ENCODE results near the gene PKP1.

The PKP1 gene

DNA sequence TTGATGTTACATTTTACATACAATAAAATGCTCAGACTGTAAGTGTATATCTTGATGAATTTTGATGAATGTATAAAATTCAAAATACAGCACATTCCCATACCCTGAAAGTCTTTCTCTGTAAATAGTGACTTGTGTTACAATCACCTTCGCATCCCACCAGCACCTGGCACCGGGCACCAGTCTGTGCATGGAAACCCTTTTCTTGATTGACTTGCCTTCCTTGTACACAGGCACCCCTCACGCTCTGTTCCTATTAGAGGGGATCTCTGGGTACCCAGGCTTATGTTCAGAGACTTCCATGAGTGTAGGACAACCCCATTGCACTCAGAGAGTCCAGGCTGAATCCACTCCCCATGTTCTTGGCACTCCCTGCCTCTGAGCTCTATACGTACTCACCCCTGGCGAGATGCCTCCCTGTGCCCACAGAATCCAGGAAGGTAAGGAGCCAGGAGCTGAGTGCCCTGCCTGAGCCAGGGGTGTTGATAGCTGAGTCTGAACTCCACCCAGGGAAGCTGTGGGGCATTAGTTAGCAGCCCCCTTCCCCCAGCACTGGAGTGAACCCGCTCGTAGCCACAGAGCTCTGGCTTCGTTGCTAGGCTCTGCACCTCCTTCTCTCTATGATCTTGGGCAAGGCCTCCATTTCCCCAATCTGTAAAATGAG, 22.5 kb upstream of the PKP1 start:
- DNase-seq = no peak

DNA sequence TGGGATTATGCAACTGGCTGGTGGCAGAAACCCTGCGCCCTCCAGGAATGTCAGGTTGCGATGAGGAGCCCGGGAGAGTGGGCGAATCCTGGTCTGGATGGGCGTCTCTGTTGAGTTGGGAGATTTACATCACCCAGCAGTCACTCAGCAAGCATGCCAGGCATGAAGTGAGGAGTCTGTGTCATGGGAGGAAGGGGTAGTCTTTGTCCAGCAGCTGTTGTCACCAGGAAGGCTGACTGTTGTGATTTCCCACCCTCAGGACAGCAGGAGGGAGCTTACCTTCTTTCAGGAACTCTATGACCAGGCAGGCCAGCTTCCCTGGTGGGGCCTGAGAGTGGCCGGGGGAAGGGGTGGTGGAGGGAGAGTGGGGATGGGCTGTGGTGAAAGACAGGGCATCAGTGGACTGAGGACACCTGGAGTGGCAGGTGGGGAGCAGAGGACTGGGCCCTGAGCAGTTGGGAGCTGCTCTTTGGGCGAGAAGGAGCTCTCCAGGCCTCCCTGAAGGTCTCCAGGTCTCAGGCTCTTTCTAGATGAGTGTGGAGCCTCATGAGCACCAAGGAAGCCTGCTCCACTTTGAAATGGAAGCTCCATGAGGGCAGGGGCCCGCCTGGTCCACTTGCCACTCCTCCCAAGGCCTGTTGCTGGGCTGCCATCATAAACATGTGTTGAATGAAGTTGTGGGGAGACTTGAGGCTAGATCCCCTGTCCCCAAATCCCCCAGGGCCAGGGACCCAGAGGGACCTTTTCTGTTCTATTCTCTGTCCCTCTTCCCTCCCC, 21.3 kb upstream of the PKP1 start:
- DNase-seq = no peak

DNA sequence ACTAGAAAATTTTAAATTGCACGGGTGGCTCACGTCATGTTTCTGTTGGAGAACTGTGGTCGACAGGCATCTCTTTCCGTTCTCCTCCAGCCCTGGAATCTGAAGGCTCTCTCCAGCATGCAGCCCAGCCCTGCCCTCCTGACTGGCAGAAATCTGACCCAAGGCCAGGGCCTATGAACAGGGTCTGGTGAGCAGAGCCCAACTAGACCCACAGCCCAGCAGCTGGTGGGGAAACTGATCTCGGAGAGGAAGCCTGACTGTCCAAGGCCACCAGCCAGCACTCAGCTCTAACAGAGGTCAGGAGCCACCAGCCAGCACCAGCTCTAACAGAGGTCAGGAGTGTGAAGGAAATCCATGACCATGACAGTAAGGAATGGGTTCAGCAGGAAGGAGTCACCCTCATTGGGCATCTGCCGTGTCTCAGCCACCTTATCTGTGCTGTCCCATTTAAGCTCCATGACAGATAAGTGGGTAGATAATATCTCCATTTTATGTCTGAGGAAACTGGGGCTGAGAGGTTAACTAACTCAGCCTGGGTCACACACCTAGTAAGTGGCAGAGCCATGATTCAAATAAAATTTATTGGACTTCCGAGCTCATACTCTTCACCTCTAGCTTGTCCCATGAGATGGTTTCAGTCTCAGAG, 20.2 kb upstream of the PKP1 start:
- no peak for DNase-seq

DNA sequence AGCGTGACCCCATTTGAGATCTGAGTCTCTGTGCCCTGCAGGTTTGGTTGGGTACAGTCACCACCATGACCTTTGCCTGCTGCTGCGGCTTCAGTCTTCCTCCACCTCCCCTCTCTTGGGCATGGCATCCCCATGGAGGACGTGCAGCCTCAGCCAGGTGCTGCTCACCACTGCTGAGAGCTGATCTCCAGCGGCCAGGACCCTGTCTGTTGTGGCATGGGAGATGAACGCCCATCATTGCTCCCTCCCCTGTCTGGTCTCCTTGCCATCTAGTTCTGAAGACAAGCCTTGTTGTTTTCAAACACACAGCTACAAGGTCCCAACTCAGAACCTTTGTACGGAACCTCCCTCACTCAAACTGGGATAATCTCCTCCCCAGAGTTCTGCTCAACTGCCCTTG, 19.2 kb upstream of the PKP1 start:
- no peak for DNase-seq

DNA sequence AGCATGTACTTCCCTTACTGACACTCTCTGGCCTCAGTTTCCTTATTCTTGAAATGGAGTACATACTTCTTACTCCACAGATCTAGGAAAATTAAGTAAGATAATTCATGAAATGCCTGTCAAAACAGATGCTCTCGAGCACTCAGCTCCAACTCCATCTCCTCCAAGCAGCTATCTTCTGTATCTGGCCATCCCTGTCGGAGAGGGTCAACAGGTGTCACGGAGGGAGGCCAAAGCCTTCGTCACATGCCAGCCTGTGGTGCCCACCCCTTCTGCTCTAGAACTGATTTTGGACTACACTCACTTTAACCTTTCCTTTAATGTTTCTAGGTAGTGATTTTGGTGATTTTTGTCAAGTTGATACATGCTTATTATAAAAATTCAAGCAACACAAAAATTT, 18.8 kb upstream of the PKP1 start:
- DNase-seq = no peak

DNA sequence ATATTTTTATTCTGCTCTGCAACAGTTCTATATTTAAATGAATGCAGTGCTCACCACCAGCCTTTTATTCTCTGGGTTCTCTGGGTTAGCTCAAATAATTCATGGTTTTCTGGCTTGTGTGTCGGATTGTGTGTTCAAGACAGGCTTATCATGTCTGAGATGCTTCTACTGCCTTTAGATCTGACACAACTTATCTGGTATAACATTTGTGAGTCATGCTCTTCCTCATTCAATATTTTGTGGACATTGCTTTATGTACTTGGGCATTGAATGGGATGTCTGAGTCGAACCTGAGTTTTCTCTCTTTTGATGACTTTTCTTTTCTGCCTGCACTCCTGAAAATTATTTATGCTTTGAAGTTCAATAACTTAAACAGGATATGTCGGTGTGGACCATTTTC, 17.6 kb upstream of the PKP1 start:
- no peak for DNase-seq

DNA sequence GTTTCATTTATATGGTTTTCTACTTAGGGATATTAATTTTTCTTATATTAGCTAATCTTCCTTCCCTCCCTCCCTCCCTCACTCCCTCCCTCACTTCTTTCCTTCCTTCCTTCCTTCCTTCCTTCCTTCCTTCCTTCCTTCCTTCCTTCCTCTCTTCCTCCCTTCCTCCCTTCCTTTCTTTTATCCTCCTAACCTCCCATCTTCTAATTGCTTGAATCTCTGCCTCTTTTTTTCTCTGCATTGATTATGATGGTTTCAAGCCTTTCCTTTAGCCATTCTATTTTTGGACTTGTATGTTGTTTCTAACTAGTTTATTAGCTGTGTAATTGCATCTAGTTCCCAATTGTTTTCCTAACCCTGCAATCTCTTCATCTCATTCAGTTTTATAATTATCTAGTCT, 17.0 kb upstream of the PKP1 start:
- no peak for DNase-seq

DNA sequence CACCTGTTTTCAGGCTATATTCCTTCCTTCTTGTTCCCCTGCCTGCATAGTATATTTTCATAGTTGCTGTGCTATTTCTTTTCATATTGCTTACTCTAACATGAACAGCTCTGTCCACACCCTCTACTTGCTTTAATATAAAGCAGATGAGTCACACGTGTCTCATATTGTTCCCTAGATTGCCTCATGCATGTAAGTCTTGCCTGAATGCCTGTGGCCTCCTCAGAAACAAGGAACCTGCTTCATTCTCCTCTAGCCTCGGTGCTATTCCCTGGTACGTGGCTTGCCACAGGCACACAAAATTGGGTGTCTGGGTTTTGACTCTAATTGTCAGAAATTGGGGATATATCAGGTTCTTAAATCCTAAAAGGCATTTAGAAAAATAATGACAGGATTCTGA, 16.5 kb upstream of the PKP1 start:
- DNase-seq = no peak

DNA sequence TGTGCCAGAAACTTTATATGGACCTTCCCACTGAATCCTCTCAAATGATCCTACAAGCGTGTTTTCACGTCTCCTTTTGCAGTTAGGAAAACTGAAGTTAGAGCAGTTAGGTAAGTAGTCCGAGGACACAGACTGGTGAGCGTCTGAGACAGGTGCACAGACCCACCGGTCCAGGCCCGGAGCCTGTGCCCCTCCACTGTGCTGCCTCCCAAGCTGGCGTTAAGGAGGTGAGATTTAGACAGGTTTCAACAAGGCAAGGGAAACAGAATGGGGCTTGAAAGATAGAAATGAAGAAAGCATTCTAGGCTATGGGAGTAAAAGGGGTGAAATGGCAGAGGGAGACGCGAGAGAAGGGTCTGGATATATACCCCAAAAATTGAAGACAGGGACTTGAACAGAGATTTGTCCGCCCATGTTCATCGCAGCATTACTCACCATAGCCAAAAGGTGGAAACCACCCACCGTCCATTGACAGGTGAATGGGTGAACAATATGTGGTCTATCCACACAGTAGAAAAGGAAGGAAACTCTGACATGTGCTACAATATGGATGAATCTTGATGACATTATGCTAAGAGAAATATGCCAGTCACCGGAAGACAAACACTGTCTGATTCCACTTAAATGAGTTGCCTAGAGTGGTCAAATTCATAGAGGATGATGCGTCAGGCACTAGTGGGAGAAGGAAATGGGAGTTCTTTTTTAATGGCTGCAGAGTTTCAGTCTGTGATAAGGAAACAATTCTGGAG, 15.7 kb upstream of the PKP1 start:
- no peak for DNase-seq

DNA sequence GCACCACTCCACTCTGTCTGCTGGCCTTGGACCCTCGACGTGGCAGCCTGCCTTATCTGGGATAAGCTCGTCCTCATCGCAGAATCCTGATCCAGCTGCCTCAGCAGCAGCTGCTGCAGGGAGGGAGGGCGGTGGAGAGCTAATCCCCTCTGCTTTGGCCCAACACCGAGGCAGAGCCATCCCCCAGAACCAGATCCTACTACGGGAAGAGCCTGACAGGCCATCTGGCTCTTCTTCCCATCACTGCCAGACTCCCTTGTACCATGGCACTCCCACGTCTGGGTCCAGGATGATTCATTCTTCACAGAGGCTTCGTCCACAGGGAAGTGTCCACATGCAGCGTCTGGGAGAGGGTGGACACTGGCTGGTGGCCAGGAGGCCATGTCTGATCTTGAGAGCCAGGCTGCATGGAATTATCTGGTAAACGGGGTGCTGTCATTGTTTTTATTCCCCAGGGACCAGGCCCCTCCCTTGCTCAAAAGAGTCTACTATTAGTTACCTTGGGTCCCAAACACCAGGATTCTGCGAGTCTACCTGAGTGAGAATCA, 14.6 kb upstream of the PKP1 start:
- no peak for DNase-seq

DNA sequence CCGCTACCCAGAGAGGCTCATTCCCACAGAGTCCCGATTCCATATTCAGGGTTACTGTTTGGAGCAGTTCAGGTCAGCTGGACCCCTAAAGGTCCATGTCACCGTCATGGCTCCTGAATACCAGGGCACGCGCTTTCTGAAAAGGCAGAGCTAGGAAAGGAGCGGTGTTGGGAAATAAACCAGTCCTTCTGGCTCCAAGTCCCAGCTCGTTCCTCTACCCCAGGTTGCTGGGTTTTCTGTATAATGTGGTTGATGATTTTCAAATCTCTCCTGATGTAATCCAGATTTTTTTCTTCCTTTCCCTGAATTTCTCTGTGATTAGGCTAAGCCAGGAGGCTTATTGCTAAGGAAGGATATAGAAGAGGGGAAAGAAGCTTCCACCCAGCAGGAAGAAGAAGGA, 14.0 kb upstream of the PKP1 start:
- DNase-seq = no peak

DNA sequence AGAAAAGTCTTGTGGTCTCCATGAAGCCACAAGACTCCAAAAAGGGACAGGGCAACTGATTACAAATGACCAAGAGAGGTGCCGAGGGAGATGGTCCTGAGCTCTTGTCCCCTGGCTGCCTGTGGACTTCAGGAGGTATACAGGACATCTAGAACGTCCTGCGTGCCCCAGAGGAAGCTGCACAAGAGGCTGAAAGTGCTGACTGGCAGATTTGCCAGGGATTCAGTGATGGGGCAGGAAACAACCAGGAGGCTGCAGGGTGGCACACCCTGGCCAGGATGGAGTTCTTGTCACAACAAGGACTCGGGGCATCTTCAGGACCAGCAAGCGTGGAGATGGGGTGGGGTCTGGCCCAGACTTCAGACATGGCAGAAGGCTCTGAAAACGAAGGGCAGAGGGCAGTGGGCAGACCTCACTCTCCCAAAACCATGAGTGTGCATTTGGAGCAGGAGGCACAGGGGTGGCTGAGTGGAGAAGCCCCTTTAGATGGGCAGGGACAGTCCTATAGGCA, 13.4 kb upstream of the PKP1 start:
- DNase-seq = no peak

DNA sequence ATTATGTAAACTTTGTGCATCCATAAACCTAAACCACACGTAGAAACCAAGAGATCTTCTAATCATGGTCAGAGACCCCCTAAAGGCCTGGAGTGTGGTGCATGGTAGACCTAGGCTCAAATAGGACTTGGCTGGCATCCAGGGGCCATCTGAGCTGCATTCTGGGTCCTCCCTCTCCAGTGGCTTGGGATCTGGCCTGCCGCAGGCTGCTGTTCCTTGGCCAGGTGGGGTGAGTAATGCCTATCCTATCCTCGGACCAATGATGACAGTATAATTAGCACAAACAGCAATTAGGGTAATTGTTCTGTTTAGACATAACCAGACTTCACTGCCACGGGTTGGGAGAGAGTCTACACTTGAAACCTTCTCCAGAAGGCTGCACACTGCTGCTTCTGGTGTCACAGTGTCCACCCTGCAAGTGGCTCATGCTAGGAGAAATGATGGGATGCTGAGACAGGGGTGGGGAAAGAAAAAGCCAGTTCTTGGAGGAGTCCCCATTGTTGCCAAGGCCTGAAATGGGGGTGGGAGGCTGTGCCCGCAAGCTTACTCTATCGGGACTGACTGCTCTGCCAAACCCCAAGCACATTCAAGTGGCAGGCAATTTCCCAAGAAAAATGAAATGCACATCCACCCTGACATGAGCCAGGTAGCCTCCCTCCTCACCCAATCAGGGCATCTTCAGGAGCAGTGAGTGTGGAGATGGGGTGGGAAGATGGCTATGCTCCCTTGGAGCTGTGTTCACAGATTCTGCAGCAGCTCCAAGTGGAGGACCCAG, 12.5 kb upstream of the PKP1 start:
- no peak for DNase-seq

DNA sequence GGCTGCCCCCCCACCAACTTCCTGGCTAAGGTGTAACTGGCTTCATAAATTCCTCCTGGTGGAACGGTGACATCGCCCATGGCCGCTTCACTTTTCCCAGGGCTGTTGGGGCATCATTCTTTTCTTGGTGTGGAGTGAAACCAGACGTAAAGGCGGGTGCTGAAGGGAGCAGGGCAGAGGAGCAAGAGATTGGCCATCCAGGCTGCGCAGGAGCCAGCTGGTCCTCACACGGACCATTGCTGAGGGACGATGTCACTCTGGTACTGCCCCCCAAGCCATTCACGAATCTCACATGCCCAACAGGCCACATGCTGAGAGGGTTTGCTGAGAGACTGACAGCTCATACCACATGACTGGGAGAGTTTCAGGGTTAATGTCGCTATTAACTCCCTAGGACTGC, 10.5 kb upstream of the PKP1 start:
- no peak for DNase-seq

DNA sequence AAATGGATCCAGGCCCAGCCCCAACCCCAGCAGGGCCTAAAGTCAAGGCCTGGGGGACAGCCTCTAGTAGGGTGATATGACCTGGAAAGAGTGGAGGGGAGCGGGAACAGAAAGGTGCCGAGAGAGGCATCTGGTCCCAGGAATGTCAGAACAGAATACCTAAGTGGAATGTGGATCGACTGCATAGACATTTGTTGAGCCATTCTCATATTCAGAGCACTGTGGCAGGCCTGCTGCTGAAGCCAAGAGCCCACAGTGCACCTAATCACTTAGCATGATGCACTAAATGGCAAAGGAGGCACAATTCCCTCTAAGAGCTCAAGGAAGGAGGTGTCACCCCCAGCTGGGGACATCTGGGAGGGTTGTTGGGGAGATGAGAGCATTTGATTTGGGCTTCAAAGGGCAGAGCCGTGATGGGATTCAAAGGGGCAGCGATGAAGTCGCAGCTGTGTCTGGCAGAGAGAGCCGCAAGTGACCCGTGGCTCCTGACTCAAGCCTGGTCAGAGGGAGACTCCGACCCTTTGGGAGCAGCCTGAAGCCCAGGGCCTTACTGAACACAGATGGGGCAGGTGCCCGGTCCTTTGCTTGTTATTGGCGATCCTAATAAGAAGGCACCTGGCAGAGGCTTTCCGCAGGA, 8.6 kb upstream of the PKP1 start:
- DNase-seq = no peak

DNA sequence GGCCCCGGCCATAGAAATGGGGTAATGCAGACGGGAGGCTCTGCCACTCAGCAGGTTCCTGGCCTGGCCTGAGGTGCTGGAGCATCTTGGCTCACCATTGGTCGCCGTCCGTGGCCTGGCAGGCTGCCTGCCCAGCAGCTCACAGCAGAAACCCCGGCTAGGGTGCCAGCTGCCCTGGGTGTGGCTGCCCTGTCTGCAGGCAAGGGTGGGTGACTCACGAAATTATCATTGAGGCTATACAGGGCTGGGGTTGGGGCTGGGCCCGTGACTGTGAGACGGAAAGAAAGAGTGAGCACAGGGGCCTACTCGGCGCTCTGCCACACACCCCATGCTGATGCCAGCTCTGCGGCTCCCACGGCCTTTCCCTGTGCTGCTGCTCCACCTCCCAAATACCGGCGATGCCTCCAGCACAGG, 8.0 kb upstream of the PKP1 start:
- DNase-seq = no peak

DNA sequence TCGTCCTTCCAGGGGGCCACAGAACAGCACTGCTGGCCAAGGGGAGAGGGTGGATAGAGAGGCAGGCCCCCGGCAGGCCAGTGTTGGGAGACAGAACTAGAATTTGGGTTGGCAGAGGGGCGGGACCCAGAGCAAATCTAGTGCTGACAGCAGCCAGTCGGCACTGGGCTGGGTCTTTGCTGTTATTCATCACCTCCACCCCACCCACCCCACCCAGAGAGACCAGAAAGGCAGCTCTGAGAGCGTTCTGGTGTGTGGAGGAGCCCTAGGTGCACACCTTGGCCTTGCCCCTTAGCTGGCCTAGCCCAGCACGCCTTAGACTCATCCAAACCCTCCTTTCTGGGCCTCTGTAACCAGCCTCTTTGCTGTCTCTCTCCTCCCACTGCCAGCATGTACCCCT, 6.4 kb upstream of the PKP1 start:
- DNase-seq = no peak

DNA sequence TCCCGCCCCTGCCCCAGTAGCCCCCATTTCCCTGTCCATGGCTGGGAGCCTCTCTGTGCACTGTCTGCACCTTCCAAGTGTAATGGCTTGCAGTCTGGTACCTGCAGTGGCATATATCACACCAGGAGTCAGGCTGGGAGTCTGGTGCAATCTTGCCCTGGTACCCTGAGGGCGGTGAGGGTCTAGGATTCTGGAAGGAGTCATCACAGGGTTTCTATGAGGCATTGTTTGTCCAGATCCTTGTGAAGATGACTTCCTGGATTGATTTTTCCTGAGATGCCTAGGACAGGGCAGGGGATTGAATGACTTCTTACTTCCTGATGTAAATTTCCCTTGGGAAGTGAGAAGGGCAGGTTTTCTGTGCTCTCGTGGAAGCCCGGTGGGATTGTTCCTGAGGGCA, 5.9 kb upstream of the PKP1 start:
- DNase-seq = no peak

DNA sequence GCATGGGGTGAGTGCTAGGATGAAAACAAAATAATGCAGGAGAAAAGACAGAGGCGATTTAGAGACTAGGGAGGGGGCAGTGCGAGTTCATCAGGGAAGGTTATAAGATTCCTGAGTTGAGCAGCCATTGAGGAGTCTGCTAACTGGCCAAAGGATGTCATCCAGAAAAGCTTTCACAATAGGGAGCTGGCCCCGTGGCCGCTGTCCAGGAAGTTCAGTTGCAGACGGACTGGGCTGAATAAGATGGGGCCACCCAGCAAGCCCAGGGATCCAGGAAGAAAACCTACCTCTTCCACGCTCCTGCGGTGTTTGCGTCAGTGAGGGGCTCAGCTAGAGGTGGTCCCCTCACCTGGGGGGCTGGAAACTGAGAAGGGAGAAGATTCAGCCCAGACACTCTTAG, 4.0 kb upstream of the PKP1 start:
- no peak for DNase-seq

DNA sequence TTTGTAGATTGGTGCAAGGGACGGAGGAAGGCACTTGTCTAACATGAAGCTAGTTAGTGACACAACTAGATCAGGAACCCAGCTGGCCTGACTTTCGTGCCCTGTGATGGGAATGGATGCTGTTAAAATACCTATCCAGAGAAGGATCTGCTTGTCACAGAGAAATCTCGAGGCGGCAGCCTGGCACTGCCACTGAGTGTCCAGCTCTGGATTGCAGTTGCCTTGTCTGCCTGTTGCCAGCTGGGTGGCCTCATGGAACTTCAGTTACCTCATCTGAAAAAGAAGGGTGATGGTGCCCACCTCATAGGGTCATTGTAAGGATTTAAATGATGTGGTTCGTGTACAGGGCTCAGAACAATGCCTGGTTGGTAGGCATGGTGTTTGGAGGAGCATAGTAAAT, 2.4 kb upstream of the PKP1 start:
- DNase-seq = no peak

DNA sequence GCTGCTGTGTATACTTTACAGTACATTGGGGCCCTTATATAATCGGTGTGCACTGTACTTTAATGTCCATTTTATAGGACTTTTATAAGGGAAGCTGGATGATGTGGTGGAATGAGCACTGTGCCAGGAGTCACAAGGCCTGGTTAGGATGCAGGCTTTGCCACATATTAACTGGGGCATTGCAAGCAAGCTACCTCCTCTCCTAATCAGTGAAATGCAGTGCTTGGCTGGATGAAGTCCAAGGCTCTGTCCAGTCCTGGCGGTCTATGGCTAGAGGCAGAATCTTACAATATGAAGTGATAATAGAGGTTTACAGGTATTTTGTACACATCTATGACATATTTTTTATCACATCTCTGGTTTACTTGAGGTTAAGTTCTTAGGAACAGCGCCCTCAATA, 1.7 kb upstream of the PKP1 start:
- no peak for DNase-seq

DNA sequence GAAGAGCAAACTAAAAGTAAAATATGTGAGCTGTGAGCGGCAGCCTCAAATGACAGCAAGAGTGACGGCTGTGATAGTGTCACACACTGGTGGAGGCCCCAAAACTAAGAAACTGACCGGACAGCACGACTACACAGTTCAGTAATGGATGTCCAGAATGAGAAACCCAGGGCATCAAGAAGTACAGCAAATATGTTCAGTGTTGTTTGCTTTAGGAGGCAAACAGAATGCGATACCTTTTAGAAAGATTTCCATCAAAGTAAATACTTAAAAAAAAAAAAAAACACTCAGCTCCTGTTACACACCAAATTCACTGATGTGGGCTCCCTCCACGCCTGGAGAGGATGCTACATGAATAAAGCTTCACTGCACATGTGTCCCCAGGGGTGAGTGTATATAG, 1.1 kb upstream of the PKP1 start:
- DNase-seq = no peak

All from activated gamma-delta T cell (primary cell).